Naive B cell (primary cell): ENCODE data around the gene INPP5B. TPM values are rescaled to one million over a fixed set of nuclear protein-coding genes. Genes with fewer than 3 reads are reported as not detected.
"Not testable (repeated sequence)": the region's sequence is repeated elsewhere in the genome, so short reads cannot be mapped to it uniquely, and the experiment has no call there.

Source experiments
- ATAC-seq, 2 donors: fragments of 150-1000 bp; cut with Tn5 transposase; 2 replicates each; pipeline ENCODE4 v1.10.0; 2021; ENCODE audit warnings: low read depth in 2 of 2, mild to moderate bottlenecking in 2 of 2, moderate library complexity in 2 of 2
- DNase-seq: peaks from one replicate; pipeline ENCODE4 v3.0.0; 2022
- H3K27ac Mint-ChIP-seq, 6 donors: one replicate each; pipeline ENCODE4 v1.8.0; 2020 to 2022; ENCODE audit warnings: mild to moderate bottlenecking in 6 of 6, mixed read lengths in 6 of 6, moderate library complexity in 5 of 6, inconsistent platforms in 2 of 6
- H3K27me3 Mint-ChIP-seq, 3 donors: one replicate each; pipeline ENCODE4 v1.8.0; 2021 to 2022; ENCODE audit warnings: mixed read lengths in 3 of 3, mild to moderate bottlenecking in 1 of 3
- H3K36me3 Mint-ChIP-seq, 2 donors: one replicate each; pipeline ENCODE4 v1.8.0; 2020 to 2022; ENCODE audit warnings: mixed read lengths in 2 of 2, inconsistent platforms in 1 of 2, mild to moderate bottlenecking in 1 of 2
- H3K4me1 Mint-ChIP-seq, 3 donors: one replicate each; pipeline ENCODE4 v1.8.0; 2020 to 2022; ENCODE audit warnings: mixed read lengths in 3 of 3, inconsistent platforms in 1 of 3, mild to moderate bottlenecking in 1 of 3, moderate library complexity in 1 of 3
- H3K4me3 Mint-ChIP-seq, 8 donors: one replicate each; pipeline ENCODE4 v1.8.0; 2020 to 2022; ENCODE audit warnings: mild to moderate bottlenecking in 8 of 8, mixed read lengths in 8 of 8, moderate library complexity in 8 of 8, inconsistent platforms in 2 of 8
- H3K9me3 Mint-ChIP-seq, 7 donors: one replicate each; pipeline ENCODE4 v1.8.0; 2020 to 2022; ENCODE audit warnings: mixed read lengths in 7 of 7, mild to moderate bottlenecking in 5 of 7, inconsistent platforms in 2 of 7, moderate library complexity in 1 of 7
- polyA plus RNA-seq, 6 donors: library from polyadenylated mRNA; unstranded; fragments of 300-500 nt; fragmentation: Illumina TruSeq; gene quantifications; one replicate each; pipeline ENCODE4 v1.2.3, GENCODE V29; 2021; ENCODE audit warnings: low read depth in 6 of 6

The INPP5B gene
- polyA plus RNA-seq, 6 donors from 2014 or later = 15.7 to 25.5 (median 22.3) TPM

- Mint-ChIP-seq H3K4me3 (peak overlapping the region in 7 of 8 donors; percentile 1 to 69 (median 7)), H3K27me3 (no peaks in the 10 kb centered on the region), H3K36me3 (peaks cover 0 to 4% of the 10 kb centered on the region in 2 donors), H3K9me3 (peaks cover 0 to 9% (median 0%) of the 10 kb centered on the region in 7 donors), H3K27ac (peak overlapping the region; percentile 63 to 92 (median 82)), H3K4me1 (peaks cover 17 to 26% (median 17%) of the 10 kb centered on the region in 3 donors)
- DNase-seq = peak; percentile 15
- ATAC-seq = peak; percentile 81 to 86
These were observed 45.5 kb downstream of the INPP5B start for GRCh38 chr1:37901191-37901892.

- not testable (repeated sequence) for H3K4me3 Mint-ChIP-seq, DNase-seq, ATAC-seq
These were observed 49.3 kb downstream of the INPP5B start for GRCh38 chr1:37897563-37897962.

GRCh38 chr1:37893673-37894072 is 53.2 kb downstream of the INPP5B start:
- H3K27ac Mint-ChIP-seq = peak overlapping the region in 2 of 6 donors; percentile 1 to 72
- no peak for DNase-seq

More at GRCh38 chr1:37897563-37897962, 49.3 kb downstream of the INPP5B start:
- H3K9me3 Mint-ChIP-seq, H3K27ac Mint-ChIP-seq, H3K36me3 Mint-ChIP-seq, H3K27me3 Mint-ChIP-seq: not testable (repeated sequence)
- peaks cover 17 to 26% (median 17%) of the 10 kb centered on the region in 3 donors for H3K4me1 Mint-ChIP-seq

GRCh38 chr1:37892151-37893047 is 54.5 kb downstream of the INPP5B start:
- peak overlapping the region in 4 of 6 donors; percentile 10 to 66 (median 42) for H3K27ac Mint-ChIP-seq
- ATAC-seq (no peak), DNase-seq (no peak)
- peaks cover 6 to 17% of the 10 kb centered on the region in 2 donors for H3K36me3 Mint-ChIP-seq
- no peak overlapping the region for H3K4me3 Mint-ChIP-seq
- peaks cover 0 to 5% (median 0%) of the 10 kb centered on the region in 7 donors for H3K9me3 Mint-ChIP-seq
- H3K27me3 Mint-ChIP-seq = no peaks in the 10 kb centered on the region
- peaks cover 0 to 5% (median 0%) of the 10 kb centered on the region in 3 donors for H3K4me1 Mint-ChIP-seq

More at GRCh38 chr1:37893673-37894072, 53.2 kb downstream of the INPP5B start:
- ATAC-seq = no peak
- peaks cover 0 to 4% of the 10 kb centered on the region in 2 donors for H3K36me3 Mint-ChIP-seq
- peaks cover 0 to 5% (median 0%) of the 10 kb centered on the region in 3 donors for H3K4me1 Mint-ChIP-seq
- peaks cover 0 to 5% (median 0%) of the 10 kb centered on the region in 7 donors for H3K9me3 Mint-ChIP-seq
- H3K4me3 Mint-ChIP-seq = no peak overlapping the region
- no peaks in the 10 kb centered on the region for H3K27me3 Mint-ChIP-seq

- no peak overlapping the region for H3K4me3 Mint-ChIP-seq
- peak; percentile 40 for DNase-seq
- peak; percentile 40 to 63 for ATAC-seq
- peak overlapping the region in 3 of 6 donors; percentile 20 to 72 (median 40) for H3K27ac Mint-ChIP-seq
- H3K27me3 Mint-ChIP-seq = no peaks in the 10 kb centered on the region
- H3K4me1 Mint-ChIP-seq = peaks cover 0 to 5% (median 0%) of the 10 kb centered on the region in 3 donors
- H3K36me3 Mint-ChIP-seq = peaks cover 6 to 25% of the 10 kb centered on the region in 2 donors
- H3K9me3 Mint-ChIP-seq = peaks cover 0 to 5% (median 0%) of the 10 kb centered on the region in 7 donors
These were observed 56.4 kb downstream of the INPP5B start for GRCh38 chr1:37890378-37891014.

- ATAC-seq = no peak
- H3K4me1 Mint-ChIP-seq = no peaks in the 10 kb centered on the region
- H3K27me3 Mint-ChIP-seq = no peaks in the 10 kb centered on the region
- H3K27ac Mint-ChIP-seq = peak overlapping the region in 1 of 6 donors; percentile 7
- H3K36me3 Mint-ChIP-seq = peaks cover 6 to 31% of the 10 kb centered on the region in 2 donors
- H3K4me3 Mint-ChIP-seq = peak overlapping the region in 1 of 8 donors; percentile 52
- DNase-seq = no peak
- peaks cover 0 to under 1% (median 0%) of the 10 kb centered on the region in 7 donors for H3K9me3 Mint-ChIP-seq
These were observed 58.7 kb downstream of the INPP5B start for GRCh38 chr1:37888022-37888700.

- peak overlapping the region in 2 of 8 donors; percentile 7 to 61 for H3K4me3 Mint-ChIP-seq
- ATAC-seq = no peak
- no peak for DNase-seq
- no peaks in the 10 kb centered on the region for H3K27me3 Mint-ChIP-seq
- no peaks in the 10 kb centered on the region for H3K9me3 Mint-ChIP-seq
- peaks cover 21 to 44% of the 10 kb centered on the region in 2 donors for H3K36me3 Mint-ChIP-seq
- no peaks in the 10 kb centered on the region for H3K4me1 Mint-ChIP-seq
- H3K27ac Mint-ChIP-seq = peak overlapping the region in 3 of 6 donors; percentile 3 to 84 (median 38)
These were observed 62.7 kb downstream of the INPP5B start for GRCh38 chr1:37884145-37884544.

GRCh38 chr1:37883671-37884070 is 63.2 kb downstream of the INPP5B start:
- DNase-seq (no peak), ATAC-seq (no peak)
- H3K27ac Mint-ChIP-seq = peak overlapping the region in 2 of 6 donors; percentile 62 to 89
- no peaks in the 10 kb centered on the region for H3K4me1 Mint-ChIP-seq
- H3K4me3 Mint-ChIP-seq = peak overlapping the region in 1 of 8 donors; percentile 39
- H3K36me3 Mint-ChIP-seq = peaks cover 21 to 44% of the 10 kb centered on the region in 2 donors
- no peaks in the 10 kb centered on the region for H3K27me3 Mint-ChIP-seq
- H3K9me3 Mint-ChIP-seq = no peaks in the 10 kb centered on the region

- Mint-ChIP-seq H3K27ac (peak overlapping the region in 1 of 6 donors; percentile 42), H3K4me3 (no peak overlapping the region), H3K4me1 (no peaks in the 10 kb centered on the region), H3K9me3 (no peaks in the 10 kb centered on the region), H3K27me3 (no peaks in the 10 kb centered on the region), H3K36me3 (peaks cover 24 to 26% of the 10 kb centered on the region in 2 donors)
- ATAC-seq = no peak
- DNase-seq = no peak
These were observed 67.0 kb downstream of the INPP5B start for GRCh38 chr1:37879865-37880264.

GRCh38 chr1:37878071-37878470 is 68.8 kb downstream of the INPP5B start:
- H3K4me1 Mint-ChIP-seq = no peaks in the 10 kb centered on the region
- no peak overlapping the region for H3K4me3 Mint-ChIP-seq
- no peaks in the 10 kb centered on the region for H3K27me3 Mint-ChIP-seq
- peaks cover 27 to 33% of the 10 kb centered on the region in 2 donors for H3K36me3 Mint-ChIP-seq
- no peak overlapping the region for H3K27ac Mint-ChIP-seq
- DNase-seq (no peak), ATAC-seq (no peak)
- H3K9me3 Mint-ChIP-seq = no peaks in the 10 kb centered on the region

GRCh38 chr1:37875833-37876232 is 71.0 kb downstream of the INPP5B start:
- no peaks in the 10 kb centered on the region for H3K27me3 Mint-ChIP-seq
- ATAC-seq = no peak
- no peak for DNase-seq
- H3K27ac Mint-ChIP-seq = peak overlapping the region in 2 of 6 donors; percentile 47 to 53
- H3K4me1 Mint-ChIP-seq = no peaks in the 10 kb centered on the region
- no peaks in the 10 kb centered on the region for H3K9me3 Mint-ChIP-seq
- H3K36me3 Mint-ChIP-seq = peaks cover 11 to 26% of the 10 kb centered on the region in 2 donors
- no peak overlapping the region for H3K4me3 Mint-ChIP-seq

GRCh38 chr1:37872692-37873091 is 74.2 kb downstream of the INPP5B start:
- H3K9me3 Mint-ChIP-seq = no peaks in the 10 kb centered on the region
- ATAC-seq = no peak
- H3K27me3 Mint-ChIP-seq = no peaks in the 10 kb centered on the region
- no peak for DNase-seq
- H3K27ac Mint-ChIP-seq = peak overlapping the region in 2 of 6 donors; percentile 26 to 66
- peaks cover 11 to 26% of the 10 kb centered on the region in 2 donors for H3K36me3 Mint-ChIP-seq
- no peaks in the 10 kb centered on the region for H3K4me1 Mint-ChIP-seq
- H3K4me3 Mint-ChIP-seq = no peak overlapping the region
